Glomerular endothelial cell (primary cell): ENCODE results near the gene ITPR1. TPM values are rescaled to one million over a fixed set of nuclear protein-coding genes. Genes with fewer than 3 reads are reported as not detected.

Source experiments
- DNase-seq: peaks from one replicate; pipeline ENCODE4 v3.0.0-alpha.2; 2011; ENCODE audit warnings: low read depth, low spot score; ENCODE audit errors: extremely low read depth
- total RNA-seq: library from RNA; depleted of rRNA; stranded (reverse); fragments of >200 nt; gene quantifications from 2 replicates; pipeline ENCODE4 v1.2.3, GENCODE V29; 2015

ITPR1 gene
- total RNA-seq, 1 donor from 2014 or later: 12.5 TPM

- DNase-seq: no peak
These were observed 71.9 kb downstream of the ITPR1 start for GRCh38 chr3:4564928-4565586.

DNA sequence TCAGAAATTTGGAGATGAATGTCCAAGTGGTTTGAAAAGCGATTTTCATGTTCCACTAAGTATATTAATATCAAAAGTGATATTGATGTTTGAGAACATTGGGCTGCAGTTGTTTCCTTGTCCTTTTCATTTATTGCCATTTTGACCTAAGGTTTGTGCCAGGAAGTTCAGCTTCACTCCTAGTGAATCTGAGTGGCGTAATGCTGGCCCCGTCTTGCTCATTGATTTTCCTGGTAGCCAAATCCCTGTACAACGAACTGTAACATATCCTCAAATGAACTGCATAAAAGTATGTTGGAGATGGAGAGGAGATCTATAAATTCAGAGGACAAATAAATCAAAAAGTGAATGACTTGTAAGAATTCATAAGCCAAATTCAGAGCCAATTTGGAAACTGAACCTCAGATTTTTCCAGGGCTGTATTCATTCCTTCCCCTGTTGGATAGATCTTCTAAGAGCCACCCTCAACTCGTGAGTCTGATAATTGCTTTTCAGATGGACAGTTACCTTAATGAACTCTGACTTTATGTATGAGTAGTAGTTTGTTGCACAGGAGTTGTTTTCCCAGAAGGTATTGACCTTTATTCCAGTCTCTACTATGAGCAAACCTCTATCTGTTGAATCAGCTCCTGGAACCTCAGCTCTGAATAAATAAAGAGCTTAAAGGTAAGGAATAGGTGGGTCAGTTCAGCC, 72.8 kb downstream of the ITPR1 start:
- DNase-seq: no peak

- DNase-seq: no peak
These were observed 75.7 kb downstream of the ITPR1 start for GRCh38 chr3:4568841-4569240.

- no peak for DNase-seq
These were observed 77.9 kb downstream of the ITPR1 start for GRCh38 chr3:4570840-4571621.

DNA sequence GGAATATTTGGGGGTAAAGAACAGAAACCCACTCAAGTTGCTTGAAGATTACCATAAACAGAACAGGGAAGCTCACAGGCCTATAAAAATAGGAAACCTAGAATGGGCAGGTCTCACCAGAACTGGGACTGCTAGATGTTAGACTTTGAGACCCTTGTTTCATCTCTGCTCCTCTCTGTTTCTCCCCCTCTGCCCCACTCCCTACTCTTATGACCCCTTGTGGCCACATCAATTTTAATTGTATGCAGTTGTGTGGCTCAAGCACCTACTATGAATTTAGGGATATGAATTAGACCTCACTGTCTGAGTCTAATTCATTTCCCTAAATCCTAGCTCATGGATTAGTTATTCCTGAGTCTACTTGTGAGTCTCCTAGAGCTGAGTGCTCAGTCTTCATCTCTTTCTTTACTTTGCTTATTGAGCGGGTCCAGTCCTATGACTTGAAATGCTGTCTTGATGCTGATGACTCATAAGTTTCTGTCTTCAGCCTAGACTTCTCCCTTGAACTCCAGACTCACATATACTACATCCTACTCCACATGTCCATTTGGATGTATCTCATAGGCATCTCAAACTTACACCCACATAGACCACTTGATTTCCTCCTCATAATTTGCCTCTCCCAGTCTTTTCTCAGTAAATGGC, 78.7 kb downstream of the ITPR1 start:
- no peak for DNase-seq

GRCh38 chr3:4573153-4573552, 80.0 kb downstream of the ITPR1 start:
- no peak for DNase-seq

GRCh38 chr3:4574426-4574965, 81.3 kb downstream of the ITPR1 start:
- no peak for DNase-seq

DNA sequence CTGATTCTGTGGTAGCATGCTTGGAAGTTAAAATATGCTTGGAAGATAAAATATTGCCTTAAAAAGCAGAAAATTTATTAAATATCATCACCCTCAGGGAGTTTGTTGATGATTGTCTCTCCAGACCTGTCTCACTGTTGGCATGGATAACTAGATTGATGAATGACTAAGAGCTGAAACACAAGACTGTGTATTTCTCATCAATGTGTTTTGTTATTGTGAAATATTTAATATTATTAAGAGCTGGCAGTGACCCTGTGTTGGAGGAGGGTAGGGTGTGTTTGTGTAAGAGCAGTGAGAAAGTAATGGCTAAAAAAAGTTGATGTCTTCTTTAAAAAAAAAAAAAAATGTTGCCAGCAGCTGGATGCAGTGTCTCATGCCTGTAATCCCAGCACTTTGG, 82.2 kb downstream of the ITPR1 start:
- DNase-seq: no peak

GRCh38 chr3:4577721-4578120, 84.6 kb downstream of the ITPR1 start:
- DNase-seq: no peak

DNA sequence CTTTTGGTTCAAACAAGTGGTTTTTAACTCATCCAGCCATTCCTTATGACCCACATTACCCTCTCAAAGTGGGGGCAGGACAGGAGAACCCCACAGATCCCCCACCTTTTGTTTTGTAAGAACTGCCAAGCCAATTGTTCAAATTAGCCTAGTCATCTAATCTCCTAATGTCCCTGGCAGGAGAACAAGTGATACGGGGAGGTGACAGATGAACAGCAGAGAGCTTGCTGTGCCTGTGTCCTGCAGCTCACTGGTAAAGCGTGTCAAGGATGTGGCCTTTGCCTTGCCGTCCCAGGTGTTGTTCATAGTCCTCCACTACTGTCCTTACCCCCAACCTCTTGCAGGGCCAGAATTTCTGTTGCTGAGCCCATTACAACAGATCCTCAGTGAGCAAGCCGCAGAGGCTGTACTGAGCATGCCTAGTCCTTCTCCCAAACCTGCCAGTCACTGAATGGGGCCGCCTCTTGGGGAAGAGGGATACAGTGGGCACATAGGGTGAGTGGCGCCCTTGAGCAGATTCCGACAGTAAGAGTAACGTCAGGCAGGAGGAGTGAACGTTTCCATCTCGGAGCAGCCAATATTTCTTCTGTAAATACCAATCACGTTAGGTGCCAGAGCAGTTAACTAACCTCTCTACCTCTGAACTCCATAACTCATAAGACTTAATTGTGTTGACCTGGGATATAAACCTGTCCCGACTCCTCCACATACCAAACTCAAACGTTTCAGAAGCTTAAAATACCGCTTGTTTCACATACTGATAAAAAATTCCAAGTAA, 87.4 kb downstream of the ITPR1 start:
- DNase-seq: no peak

GRCh38 chr3:4581124-4581424, 87.9 kb downstream of the ITPR1 start:
- DNase-seq: no peak

DNA sequence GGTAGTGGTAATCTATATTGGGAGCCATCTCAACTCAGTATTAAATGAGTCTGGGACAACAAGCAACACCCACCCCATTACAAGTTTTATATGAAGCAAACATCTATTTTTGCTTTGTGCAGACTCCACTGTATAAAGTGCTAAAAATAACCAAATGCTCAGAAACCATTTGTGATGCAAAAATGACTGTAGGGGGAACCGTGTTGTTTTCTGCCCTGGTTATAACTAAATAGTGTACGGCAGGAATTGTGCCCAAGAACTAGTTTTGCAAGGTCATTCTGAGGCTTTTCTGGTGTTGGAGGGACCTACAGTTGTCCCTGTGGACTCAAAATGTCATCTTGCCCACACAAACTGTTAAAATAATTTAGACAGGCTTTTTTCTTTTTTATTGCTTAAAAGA, 88.3 kb downstream of the ITPR1 start:
- DNase-seq: no peak

GRCh38 chr3:4581920-4582611, 88.9 kb downstream of the ITPR1 start:
- no peak for DNase-seq

DNA sequence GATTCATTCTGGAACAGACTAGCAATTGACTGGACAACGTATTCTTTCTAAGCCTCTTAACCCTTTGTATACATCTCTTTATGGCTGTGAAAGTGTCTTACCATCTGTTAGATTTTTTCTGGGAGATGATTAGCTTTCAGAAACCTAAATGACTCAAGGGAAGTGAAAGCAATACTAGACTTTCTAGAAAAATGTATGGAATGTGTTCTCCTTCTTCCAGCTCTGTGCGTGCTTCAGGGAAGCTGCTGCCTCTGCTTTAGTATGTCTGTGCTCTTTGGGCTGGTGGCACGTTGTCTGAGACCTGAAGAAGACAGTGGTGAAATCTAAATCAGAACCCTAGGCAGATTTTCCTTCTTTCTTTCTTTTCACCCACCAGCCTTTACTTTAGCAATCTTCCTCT, 89.5 kb downstream of the ITPR1 start:
- DNase-seq: no peak

DNA sequence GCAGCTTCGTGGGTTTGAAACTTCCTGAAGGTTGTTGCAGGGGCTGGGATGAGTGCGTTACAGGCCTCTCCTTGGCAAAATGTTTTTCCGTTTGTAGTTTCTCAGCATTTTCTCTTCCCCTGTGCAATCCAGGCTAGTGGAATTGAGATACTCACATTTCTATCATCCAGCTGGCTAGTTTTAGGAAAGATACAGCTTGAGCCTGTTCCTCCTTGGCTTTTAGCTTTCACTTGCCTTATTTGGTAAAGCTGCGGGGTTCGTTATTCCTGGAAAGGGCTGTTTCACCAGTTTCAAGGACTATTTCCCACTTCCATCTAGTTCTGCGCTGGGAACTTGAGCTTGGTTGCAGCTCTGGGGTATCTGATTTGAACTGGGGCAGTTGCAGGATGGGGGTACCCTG, 90.3 kb downstream of the ITPR1 start:
- no peak for DNase-seq

DNA sequence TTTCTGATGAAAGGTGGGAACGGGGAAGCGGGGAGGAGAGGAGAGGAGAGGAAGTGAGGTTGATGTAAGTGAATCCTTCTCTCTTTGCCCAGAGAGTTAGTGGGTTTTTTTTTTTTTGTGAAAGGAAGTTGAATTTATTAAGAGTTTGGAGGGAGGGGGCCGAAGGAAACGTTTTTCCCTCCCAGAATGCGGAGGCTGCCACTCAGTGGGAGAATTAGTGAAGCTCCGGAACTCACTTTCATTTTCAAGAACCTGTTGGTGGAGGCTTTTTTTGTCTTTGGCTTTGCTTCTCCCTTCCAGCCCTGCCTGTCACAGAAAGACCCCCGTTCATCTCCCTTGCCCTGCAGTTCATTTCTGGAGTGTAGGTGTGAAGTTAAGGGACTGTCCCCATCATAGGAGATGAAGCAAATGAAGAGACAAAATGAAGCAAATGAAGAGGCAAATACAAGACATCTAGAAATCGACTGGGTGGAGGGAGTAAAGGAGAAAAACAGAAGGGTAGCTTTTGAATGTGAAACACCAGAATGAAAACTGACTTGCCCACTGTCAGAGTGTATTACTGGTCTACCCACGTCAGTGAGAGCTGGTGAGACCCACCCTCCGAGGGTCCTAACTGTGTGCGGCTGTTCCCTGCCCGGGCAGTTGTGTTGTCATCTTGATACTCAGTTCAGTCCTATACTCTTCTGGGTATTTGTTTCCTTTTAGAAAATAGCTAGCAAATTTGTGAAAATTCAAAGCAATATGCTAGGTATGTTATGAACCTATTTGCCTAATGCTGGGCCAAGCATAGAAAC, 91.5 kb downstream of the ITPR1 start:
- DNase-seq: no peak

GRCh38 chr3:4586381-4586780, 93.2 kb downstream of the ITPR1 start:
- no peak for DNase-seq

DNA sequence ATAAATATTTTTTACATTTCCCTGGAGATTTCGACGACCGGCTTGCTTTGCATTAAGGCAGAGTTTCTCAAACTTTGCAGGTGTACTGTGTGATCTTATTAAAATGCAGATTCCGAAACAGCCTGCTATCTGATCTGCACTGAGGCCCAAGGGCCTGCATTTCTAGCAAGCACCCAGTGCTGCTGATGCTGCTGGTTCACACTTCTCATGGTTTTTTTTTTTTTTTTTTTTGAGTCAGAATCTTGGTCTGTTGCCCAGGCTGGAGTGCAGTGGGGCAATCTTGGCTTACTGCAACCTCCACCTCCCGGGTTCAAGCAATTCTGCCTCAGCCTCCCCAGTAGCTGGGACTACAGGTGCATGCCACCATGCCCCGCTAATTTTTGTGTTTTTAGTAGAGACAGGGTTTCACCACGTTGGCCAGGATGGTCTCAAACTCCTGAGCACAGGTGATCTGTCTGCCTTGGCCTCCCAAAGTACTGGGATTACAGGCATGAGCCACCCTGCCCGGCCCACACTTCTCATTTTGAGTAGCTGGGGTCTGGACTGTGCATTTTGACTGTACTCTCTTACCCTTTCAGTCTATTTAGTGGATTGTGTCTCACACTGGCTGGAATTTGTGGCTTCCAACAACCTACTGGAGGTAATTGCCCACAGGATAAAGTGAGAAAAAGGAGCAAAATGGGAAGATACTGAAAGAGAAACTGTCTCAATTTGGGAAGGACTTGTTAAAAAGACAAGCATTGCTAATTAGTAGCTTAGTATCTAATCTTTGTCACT, 94.1 kb downstream of the ITPR1 start:
- DNase-seq: no peak

GRCh38 chr3:4587838-4588105, 94.6 kb downstream of the ITPR1 start:
- DNase-seq: no peak
